ENCODE data around the gene PLXDC2. TPM values are rescaled to one million over a fixed set of nuclear protein-coding genes. Genes with fewer than 3 reads are reported as not detected.
"Not testable (repeated sequence)": the region's sequence is repeated elsewhere in the genome, so short reads cannot be mapped to it uniquely, and the experiment has no call there.

Gene PLXDC2
- total RNA-seq, 1 experiment from 2014 or later: 0.21 TPM

DNA sequence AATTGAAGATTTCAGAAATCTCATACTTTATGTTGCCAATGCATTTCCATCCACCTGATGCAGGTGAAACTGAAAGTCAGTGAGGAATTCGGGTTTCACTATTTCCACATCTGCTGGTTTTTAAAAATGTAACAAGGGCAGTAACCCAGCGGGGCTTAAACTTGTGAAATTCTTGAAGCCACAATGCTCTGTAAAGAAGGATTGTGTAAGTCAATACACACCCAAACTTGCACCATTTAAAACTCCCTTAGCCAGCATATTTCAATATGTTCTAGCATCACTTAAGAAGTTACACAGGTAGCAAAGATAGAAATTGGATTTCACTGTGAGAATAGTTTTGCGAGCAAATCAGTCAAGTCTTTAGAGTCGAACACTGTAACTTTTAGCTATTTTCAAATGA lies 386.1 kb downstream of the PLXDC2 start:
- BruUV-seq (replicated peaks): no TSS peak
- CTCF ChIA-PET: interaction anchor here (0.7 kb wide), 1 partner anchor 17 kb away, joined by 3 read pairs; no protein-coding TSS in a partner anchor
- intact Hi-C loops (cut with micrococcal nuclease; ENCODE audit: unreplicated experiment): no loop called here
- H3K9me3 ChIP-seq (ENCODE audit: control insufficient read depth, insufficient read depth, low read depth, low read length): no peaks in the 10 kb centered on the region
- DNase-seq (ENCODE audit: low read depth, low spot score) (no peak), ATAC-seq (no peak)
- POLR2A ChIA-PET: no interaction called here
- H3K4me3 ChIP-seq (ENCODE audit: low read depth in 2 of 2, low read length in 2 of 2): no peak overlapping the region
- no peaks in the 10 kb centered on the region for H3K36me3 ChIP-seq (ENCODE audit: control insufficient read depth, insufficient read depth, low read length)
- H3K4me1 ChIP-seq (ENCODE audit: control insufficient read depth, insufficient read depth, low read length): no peaks in the 10 kb centered on the region
- TF ChIP-seq TCF7L2 (IDR thresholded peaks at IDR 0.05; ENCODE audit: low read depth, low read length) (no peak), POLR2AphosphoS5 (IDR thresholded peaks at IDR 0.05; ENCODE audit: low read depth, low read length) (no peak), SIN3A (IDR thresholded peaks at IDR 0.05; ENCODE audit: borderline replicate concordance, insufficient read depth, low read depth, low read length) (no peak)
- TF ChIP-seq, protein P1, sequence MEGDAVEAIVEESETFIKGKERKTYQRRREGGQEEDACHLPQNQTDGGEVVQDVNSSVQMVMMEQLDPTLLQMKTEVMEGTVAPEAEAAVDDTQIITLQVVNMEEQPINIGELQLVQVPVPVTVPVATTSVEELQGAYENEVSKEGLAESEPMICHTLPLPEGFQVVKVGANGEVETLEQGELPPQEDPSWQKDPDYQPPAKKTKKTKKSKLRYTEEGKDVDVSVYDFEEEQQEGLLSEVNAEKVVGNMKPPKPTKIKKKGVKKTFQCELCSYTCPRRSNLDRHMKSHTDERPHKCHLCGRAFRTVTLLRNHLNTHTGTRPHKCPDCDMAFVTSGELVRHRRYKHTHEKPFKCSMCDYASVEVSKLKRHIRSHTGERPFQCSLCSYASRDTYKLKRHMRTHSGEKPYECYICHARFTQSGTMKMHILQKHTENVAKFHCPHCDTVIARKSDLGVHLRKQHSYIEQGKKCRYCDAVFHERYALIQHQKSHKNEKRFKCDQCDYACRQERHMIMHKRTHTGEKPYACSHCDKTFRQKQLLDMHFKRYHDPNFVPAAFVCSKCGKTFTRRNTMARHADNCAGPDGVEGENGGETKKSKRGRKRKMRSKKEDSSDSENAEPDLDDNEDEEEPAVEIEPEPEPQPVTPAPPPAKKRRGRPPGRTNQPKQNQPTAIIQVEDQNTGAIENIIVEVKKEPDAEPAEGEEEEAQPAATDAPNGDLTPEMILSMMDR (IDR thresholded peaks at IDR 0.05): no peak
- TF ChIP-seq, protein P2, sequence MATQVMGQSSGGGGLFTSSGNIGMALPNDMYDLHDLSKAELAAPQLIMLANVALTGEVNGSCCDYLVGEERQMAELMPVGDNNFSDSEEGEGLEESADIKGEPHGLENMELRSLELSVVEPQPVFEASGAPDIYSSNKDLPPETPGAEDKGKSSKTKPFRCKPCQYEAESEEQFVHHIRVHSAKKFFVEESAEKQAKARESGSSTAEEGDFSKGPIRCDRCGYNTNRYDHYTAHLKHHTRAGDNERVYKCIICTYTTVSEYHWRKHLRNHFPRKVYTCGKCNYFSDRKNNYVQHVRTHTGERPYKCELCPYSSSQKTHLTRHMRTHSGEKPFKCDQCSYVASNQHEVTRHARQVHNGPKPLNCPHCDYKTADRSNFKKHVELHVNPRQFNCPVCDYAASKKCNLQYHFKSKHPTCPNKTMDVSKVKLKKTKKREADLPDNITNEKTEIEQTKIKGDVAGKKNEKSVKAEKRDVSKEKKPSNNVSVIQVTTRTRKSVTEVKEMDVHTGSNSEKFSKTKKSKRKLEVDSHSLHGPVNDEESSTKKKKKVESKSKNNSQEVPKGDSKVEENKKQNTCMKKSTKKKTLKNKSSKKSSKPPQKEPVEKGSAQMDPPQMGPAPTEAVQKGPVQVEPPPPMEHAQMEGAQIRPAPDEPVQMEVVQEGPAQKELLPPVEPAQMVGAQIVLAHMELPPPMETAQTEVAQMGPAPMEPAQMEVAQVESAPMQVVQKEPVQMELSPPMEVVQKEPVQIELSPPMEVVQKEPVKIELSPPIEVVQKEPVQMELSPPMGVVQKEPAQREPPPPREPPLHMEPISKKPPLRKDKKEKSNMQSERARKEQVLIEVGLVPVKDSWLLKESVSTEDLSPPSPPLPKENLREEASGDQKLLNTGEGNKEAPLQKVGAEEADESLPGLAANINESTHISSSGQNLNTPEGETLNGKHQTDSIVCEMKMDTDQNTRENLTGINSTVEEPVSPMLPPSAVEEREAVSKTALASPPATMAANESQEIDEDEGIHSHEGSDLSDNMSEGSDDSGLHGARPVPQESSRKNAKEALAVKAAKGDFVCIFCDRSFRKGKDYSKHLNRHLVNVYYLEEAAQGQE (IDR thresholded peaks at IDR 0.05; ENCODE audit: insufficient read depth in 1 of 2, low read depth in 2 of 2, low read length in 1 of 2): no peak
- no peaks in the 10 kb centered on the region for H3K27me3 ChIP-seq (ENCODE audit: control insufficient read depth, insufficient read depth, low read length)
- no peak overlapping the region for H3K27ac ChIP-seq (ENCODE audit: low read length)
- in situ Hi-C loops (cut with HindIII; ENCODE audit: low pct_unique_long_range_greater_than_20kb, low sequenced_read_pairs): no loop called here

DNA sequence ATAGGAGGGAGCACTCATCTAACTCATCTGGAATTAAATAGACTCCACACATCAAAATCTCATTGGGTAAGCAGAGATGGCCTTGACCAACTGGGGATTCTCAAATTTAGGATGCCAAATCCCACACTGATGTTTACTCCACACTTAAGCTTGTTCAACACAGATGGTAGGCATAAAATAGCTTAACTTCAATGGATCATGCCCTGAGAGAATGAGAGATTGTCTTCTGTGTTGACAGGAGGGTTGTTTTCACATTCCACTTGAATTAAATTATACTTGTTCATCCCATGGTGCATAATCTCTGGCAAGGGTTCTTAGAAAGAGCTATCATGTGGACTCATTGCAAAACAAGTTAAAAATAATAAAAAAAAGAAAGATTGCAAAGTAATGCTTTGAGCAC lies 391.4 kb downstream of the PLXDC2 start:
- BruUV-seq (replicated peaks): no TSS peak
- intact Hi-C loops (cut with micrococcal nuclease; ENCODE audit: unreplicated experiment): no loop called here
- TF ChIP-seq SIN3A (IDR thresholded peaks at IDR 0.05; ENCODE audit: borderline replicate concordance, insufficient read depth, low read depth, low read length) (no peak), POLR2AphosphoS5 (IDR thresholded peaks at IDR 0.05; ENCODE audit: low read depth, low read length) (no peak), TCF7L2 (IDR thresholded peaks at IDR 0.05; ENCODE audit: low read depth, low read length) (no peak)
- TF ChIP-seq, protein P1 (IDR thresholded peaks at IDR 0.05): no peak
- TF ChIP-seq, protein P2 (IDR thresholded peaks at IDR 0.05; ENCODE audit: insufficient read depth in 1 of 2, low read depth in 2 of 2, low read length in 1 of 2): no peak
- ChIA-PET POLR2A (no interaction called here), CTCF (no interaction called here)
- DNase-seq (ENCODE audit: low read depth, low spot score): no peak
- in situ Hi-C loops (cut with HindIII; ENCODE audit: low pct_unique_long_range_greater_than_20kb, low sequenced_read_pairs): no loop called here
- no peaks in the 10 kb centered on the region for H3K4me1 ChIP-seq (ENCODE audit: control insufficient read depth, insufficient read depth, low read length)
- no peak overlapping the region for H3K4me3 ChIP-seq (ENCODE audit: low read depth in 2 of 2, low read length in 2 of 2)
- no peak overlapping the region for H3K27ac ChIP-seq (ENCODE audit: low read length)
- ATAC-seq: no peak
- no peaks in the 10 kb centered on the region for H3K9me3 ChIP-seq (ENCODE audit: control insufficient read depth, insufficient read depth, low read depth, low read length)
- no peaks in the 10 kb centered on the region for H3K27me3 ChIP-seq (ENCODE audit: control insufficient read depth, insufficient read depth, low read length)
- H3K36me3 ChIP-seq (ENCODE audit: control insufficient read depth, insufficient read depth, low read length): no peaks in the 10 kb centered on the region

DNA sequence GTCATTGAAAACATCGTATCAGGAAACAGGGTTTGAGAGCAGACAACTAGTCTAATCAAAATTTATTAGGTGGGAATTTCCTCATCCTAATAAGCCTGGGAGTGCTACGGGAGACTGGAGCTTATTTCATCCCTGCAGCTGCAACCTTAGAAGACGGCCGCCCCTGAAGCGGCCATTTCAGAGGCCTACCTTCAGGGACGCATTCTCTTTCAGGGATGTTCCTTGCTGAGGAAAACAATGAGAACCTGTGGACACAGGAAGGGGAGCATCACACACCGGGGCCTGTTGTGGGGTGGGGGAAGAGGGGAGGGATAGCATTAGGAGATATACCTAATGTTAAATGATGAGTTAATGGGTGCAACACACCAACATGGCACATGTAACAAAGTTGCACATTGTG lies 392.9 kb downstream of the PLXDC2 start:
- DNase-seq (ENCODE audit: low read depth, low spot score); H3K4me3 ChIP-seq (ENCODE audit: low read depth in 2 of 2, low read length in 2 of 2); in situ Hi-C loops (cut with HindIII; ENCODE audit: low pct_unique_long_range_greater_than_20kb, low sequenced_read_pairs); BruUV-seq (replicated peaks); H3K9me3 ChIP-seq (ENCODE audit: control insufficient read depth, insufficient read depth, low read depth, low read length); H3K27me3 ChIP-seq (ENCODE audit: control insufficient read depth, insufficient read depth, low read length); H3K4me1 ChIP-seq (ENCODE audit: control insufficient read depth, insufficient read depth, low read length); ATAC-seq; H3K36me3 ChIP-seq (ENCODE audit: control insufficient read depth, insufficient read depth, low read length); POLR2A ChIA-PET; H3K27ac ChIP-seq (ENCODE audit: low read length); intact Hi-C loops (cut with micrococcal nuclease; ENCODE audit: unreplicated experiment): not testable (repeated sequence)
- CTCF ChIA-PET: interaction anchor here (1.1 kb wide), 1 partner anchor 12 kb away, joined by 3 read pairs; no protein-coding TSS in a partner anchor

Data from Panc1 (cell line).